Stimulated activated CD8-positive, alpha-beta memory T cell treated with anti-CD3 and anti-CD28 coated beads, Interleukin-4, amount 100 ng/mL, for 24 hours (primary cell): Measurements from ENCODE around the gene ADRA2B.

ENCODE experiments used
- DNase-seq: peaks from one replicate; pipeline ENCODE4 v3.0.0-alpha.2; 2020; ENCODE audit warnings: low read depth

The ADRA2B gene

GRCh38 chr2:96136129-96136720 is 19.9 kb upstream of the ADRA2B start:
- DNase-seq = no peak

DNA sequence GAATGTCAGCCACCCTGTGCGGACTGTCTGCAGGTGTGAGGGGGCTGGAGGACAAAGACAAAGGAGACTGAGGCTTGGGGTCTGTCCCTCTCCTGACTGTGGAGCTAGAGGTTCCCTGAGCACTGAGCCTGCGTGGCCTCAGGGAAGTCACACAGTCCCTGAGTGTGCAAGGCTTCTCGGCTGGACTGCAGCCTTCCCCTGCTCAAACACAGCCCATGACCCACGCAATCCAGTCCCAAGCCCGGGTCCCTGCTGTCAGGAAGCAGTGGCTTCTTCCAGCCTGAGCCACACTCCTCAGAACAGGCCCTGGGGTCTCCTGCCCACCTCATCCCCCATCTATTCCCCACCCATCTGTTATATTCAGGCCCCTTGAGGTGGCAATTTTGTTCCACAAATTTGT is 19.2 kb upstream of the ADRA2B start:
- no peak for DNase-seq

- no peak for DNase-seq
Observed at GRCh38 chr2:96135171-96135570, 18.8 kb upstream of the ADRA2B start.

DNA sequence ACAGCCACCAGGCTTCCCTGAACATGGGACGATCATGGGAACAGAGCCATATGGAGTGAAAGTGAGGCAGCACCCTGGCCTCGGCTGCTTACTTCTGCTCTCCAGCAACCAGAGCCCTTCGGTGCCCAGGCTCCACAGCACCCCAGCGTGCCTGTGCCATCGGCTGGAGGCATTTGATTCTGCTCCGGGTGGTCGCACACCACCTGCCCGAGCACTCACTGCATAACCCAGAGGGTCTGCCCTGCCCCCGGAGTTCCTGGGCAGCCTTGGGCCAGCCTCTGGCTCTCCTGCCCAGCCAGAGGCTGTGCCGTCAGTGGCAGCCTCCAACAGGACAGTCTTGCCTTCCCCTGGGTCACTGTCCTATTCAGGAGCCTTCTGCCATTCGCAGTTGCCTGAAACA is 18.1 kb upstream of the ADRA2B start:
- DNase-seq = no peak

DNA sequence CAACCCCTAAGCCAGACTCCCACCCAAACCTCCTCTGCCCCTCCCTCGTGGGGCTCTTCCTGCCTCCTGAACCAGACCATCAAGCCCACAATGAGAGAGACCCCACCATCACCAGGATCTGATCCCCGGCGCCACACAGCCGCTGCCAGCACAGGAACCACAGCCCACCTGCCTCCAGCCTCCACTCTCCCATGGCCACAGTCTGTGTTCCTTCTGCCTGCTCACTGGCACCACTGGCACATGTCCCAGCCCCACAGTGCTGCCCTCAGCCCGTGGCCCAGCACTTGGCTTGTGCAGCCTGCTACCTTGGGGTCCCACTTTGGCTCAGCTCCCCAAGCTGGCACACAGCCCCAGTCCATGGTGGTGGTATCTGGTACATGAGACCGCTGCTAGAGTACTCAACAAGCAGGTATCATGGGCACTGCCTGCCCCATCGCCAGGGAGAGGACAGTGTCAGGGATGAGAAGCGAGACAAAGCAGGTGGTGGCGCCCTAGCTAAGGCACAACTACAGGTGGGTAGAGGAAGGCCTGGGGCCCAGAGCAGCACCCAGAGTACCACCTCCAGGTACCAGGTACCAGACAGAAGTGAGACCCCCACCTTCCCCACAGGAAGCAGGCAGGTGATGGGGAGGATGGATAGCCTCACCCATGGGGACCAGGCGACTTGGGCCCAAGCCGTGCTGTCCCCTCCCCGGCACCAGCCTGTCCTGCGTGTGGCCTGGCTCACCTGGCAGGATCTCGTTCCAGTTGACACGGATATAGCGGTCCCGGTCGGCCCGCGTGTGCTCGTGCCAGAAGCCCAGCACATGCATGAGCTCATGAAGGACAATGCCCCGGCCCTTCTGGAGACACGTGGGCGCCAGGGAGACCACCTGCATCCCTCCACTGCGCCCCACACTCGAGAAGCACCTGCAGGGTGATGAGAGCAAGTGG is 15.7 kb upstream of the ADRA2B start:
- DNase-seq = no peak

GRCh38 chr2:96131152-96131812 is 14.9 kb upstream of the ADRA2B start:
- DNase-seq = no peak

DNA sequence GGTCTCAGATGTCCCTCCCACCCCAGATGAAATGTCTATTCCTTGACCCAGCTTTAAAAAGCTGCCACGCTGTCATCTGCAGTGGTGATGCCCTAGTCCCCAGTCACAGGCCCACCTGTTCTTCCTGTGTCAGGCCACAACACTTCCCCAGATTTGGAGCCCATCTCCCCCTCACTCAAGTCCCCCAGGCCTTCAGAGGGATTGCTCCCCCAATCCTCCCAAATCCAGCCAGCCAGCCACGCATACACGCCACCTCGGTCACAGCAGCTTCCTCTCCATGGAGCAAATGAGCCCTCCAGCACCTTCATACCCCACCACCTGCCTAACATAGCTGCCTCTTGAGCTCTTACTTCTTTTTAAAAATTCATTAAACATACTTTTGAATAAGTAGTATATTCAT is 14.1 kb upstream of the ADRA2B start:
- DNase-seq = no peak

DNA sequence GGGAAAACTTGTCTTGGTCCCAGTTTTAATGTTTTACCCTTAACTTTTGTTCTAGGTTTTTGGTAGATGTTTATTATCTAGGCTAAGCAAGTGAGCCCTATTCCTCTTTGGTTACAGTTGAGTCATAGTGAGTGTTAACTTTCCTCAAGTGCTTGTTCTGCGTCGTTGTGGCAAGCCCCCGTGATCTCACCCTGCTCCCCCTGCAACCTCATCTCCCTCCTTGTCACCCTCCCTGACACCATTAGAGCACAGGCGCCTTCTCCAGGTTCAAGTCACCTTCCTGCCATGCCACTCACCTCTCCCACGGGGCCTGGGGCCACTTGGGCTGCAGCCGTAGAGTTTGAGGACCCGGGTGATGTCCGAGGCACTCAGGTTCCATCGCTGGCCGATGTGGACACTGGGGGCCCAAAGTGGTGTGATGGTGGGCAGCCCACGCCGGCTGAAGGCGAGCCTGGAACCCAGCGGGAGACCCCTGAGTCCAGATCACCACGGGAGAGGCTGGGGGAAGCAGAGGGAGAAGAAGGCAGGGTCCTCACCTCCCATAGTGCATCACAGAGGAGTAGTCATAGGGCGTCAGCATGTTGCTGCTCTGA is 13.3 kb upstream of the ADRA2B start:
- DNase-seq = no peak

DNA sequence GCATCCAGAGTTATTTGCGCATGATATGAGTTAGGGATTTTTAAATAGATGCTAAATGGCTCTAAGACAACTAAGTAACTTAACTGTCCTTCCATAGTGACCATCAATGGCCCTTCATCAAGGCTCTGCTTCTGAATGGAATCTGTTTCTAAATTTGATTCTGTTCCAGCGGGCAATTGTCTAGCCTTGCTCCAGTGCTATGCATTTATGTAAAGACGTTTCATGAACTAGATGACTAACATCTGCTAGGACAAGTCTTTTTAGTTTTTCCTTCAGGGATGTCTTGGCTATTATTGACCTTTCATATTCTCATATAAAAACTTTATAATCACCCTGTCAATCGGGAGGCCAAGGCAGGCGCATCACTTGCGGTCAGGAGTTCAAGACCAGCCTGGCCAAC is 12.1 kb upstream of the ADRA2B start:
- no peak for DNase-seq

DNA sequence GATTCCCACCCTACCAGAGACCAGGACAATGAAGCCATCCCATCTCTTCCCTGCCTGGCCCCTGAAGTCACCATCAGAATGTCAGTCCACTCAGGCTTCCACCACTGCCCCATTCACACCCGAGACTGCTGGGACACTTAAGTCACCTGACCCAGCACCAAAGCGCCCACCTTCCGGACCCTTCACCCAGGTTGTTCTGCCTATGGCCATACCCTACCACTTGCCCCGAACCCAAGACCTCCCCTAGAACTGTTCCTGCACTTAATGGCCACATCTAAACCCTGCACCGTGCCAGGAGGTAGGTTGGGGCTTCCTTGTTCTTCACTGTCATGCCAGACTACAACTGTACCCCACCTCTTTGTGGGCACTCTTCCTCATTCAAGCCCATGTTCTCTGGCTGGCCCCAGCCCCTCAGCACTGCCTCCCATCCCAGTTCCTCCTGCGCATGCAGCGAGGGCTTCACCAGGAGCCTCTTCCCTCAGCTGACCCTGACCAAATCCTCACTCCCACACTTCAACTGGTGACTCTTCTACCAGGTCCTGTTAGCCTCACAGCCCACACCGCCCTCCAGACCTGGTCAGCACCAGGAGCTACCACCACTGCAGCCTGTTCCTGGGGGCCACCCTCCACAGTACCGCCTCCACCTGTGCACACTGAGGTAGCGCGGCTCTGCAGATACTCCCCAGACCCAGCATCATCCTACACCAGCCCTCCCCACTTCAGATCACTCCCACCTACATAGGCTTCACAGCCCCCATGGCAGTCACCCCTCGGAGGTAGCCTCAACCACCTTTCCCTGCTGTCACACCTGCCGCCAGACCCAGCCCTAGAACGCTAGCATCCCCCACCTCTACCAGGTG is 8.3 kb upstream of the ADRA2B start:
- no peak for DNase-seq

- DNase-seq = no peak
Observed at GRCh38 chr2:96123936-96124335, 7.6 kb upstream of the ADRA2B start.

- DNase-seq = no peak
Observed at GRCh38 chr2:96123290-96123689, 6.9 kb upstream of the ADRA2B start.

DNA sequence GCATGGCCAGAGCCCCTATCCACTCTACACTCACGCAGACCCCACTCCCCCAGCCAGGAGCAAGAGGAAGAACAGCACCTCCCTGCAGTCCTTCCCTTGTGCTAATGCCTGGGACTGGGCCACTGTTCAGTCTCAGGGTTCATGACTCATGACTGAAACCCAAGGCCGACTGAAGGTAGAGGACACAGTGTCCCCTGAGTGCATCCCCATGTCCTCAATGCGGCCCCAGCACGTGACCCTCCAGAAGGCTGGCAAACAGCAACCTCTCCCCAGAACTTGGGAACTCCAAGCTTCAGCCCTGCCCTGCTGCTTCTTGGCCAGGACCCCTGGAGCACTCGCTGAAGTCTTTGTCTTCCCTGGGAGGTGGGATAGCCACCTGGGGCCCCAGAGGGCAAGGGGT is 6.0 kb upstream of the ADRA2B start:
- DNase-seq = no peak

- no peak for DNase-seq
Observed at GRCh38 chr2:96121414-96121813, 5.0 kb upstream of the ADRA2B start.

DNA sequence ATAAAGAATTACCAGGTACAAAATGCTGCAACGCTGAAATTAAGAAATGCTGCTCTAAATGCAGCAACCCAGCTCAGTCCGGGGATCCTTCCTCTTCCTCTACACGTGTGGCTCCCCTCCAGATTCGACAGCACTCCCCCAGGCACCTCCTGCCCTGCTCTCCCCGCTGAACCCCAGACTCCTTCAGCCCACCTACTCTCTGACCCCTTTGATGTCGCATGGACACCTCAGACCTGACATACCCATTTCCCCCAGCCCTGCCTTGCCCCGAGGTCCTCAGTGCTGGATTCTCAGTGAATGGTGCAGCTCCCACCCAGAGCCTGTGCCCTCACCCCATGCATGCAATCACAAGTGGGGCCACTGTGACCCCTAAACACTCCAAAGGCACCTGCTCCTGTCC is 4.6 kb upstream of the ADRA2B start:
- no peak for DNase-seq

DNA sequence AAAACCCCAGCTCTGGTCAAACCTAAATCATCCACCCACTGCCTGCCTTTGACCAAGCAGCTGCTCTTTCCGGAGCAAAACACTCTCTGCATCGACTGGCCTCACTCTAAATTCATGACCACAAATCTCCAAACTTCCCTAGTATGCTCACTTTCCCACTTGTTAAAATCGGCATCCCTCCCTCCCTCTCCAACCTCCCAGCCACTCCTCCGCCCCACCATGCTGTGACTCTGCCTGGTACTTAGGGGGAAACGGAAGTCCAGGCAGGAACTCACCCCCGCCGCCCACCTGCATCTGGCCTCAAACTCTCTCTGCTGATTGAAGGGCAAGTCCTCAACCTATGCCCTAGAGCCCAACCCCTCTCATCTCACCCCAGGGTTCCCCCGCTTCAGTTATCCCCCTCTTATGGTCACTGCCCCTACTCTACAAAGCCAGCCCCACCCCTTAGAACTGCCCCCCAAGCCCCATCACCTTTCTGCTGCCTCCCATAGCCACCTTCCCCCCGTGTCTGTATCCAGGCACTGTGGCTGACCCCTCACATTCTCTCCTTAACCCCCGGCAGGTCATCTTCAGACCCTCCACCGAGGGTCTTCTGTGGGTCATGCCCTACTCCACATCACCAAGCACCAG is 3.8 kb upstream of the ADRA2B start:
- no peak for DNase-seq

GRCh38 chr2:96119389-96119751 is 3.0 kb upstream of the ADRA2B start:
- DNase-seq = no peak

- DNase-seq = no peak
Observed at GRCh38 chr2:96118698-96119388, 2.5 kb upstream of the ADRA2B start.

- no peak for DNase-seq
Observed at GRCh38 chr2:96117701-96118588, 1.6 kb upstream of the ADRA2B start.
